HG02885 (cell line): Measurements from ENCODE around the gene SLF2.
A peak's percentile ranks its signal among the peaks of the same experiment; 100 is the strongest.

Experiments used
- ATAC-seq: cut with Tn5 transposase; IDR thresholded peaks from one replicate; pipeline ENCODE4 v1.9.1; 2021; ENCODE audit warnings: mild to moderate bottlenecking; ENCODE audit not compliant: unreplicated experiment, poor library complexity

Gene SLF2

GRCh38 chr10:100977436-100977835 is 64.7 kb downstream of the SLF2 start:
- ATAC-seq, result no peak

- no peak for ATAC-seq
Measured at GRCh38 chr10:100978121-100978900, 65.5 kb downstream of the SLF2 start.

DNA sequence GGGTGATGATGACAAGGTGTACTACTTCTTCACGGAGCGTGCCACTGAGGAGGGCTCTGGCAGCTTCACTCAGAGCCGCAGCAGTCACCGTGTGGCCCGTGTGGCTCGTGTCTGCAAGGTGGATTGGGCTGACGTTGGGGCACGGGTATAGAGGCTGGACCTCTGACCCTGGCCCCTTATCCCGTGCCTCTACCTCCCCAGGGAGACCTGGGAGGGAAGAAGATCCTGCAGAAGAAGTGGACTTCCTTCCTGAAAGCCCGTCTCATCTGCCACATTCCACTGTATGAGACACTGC is 66.1 kb downstream of the SLF2 start:
- no peak for ATAC-seq

DNA sequence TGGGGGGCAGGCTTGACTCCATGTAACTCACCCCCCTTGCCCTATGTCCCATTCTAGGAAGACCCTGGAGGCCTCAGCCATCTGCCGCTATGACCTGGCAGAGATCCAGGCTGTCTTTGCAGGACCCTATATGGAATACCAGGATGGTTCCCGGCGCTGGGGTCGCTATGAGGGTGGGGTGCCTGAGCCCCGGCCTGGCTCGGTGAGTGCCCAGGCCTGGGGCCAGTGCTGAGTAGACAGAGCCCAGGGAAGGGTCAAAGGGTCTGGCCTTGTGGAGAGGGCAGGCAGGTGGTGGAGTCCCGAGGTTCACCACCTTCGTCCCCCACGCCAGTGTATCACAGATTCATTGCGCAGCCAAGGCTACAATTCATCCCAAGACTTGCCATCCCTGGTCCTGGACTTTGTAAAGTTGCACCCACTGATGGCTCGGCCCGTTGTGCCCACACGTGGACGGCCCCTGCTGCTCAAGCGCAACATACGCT is 67.1 kb downstream of the SLF2 start:
- ATAC-seq, result no peak

GRCh38 chr10:100980311-100980710 is 67.5 kb downstream of the SLF2 start:
- ATAC-seq, result no peak

GRCh38 chr10:100980711-100981110 is 67.9 kb downstream of the SLF2 start:
- no peak for ATAC-seq

DNA sequence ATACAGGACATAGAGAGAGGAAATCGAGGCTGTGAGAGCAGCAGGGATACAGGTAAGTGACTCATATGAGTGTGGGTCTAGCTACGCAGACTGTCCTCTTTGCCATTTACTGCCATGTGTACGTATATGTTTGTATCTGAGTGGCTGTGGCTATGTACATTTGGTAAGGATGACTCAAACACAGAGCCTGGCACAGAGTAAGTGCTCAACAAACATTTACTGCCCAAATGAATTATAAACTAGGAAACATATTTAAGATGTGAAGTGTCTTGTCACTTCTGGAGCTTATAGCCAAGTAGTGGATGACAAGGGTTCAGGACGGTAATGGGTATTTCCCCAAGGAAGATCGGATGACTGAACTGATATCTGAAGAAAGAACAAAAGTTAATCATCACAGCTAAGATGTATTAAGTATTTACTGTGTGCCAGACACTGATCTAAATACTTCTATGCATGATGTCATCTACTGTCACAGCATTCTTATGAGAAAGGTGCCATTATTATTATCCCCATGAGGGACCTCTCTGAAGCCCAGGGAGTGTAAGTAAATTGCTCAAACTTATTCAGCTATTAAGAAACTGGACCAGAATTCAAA is 68.5 kb downstream of the SLF2 start:
- no peak for ATAC-seq

GRCh38 chr10:100982916-100983830 is 70.4 kb downstream of the SLF2 start:
- no peak for ATAC-seq

- no peak for ATAC-seq
Measured at GRCh38 chr10:100983868-100984671, 71.3 kb downstream of the SLF2 start.

- no peak for ATAC-seq
Measured at GRCh38 chr10:100984672-100985177, 72.0 kb downstream of the SLF2 start.

DNA sequence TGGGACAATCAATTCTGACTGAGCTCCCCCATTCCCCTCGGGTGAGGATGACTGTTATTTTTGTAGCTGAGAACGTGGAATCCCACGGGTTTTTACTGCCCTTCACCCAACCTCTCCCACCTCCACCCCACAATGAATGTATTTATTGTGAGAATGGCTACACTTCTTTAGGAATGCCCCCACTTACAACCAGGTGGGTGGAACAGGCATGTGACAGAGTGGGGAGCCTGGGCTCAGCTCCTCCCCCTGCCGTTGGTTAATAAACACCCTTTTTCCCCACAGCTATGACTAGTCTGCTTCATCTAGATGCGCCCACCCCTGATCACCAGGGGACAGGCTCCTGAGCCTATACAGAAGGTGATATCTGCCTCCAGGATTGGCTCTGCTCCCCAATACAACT is 72.6 kb downstream of the SLF2 start:
- ATAC-seq, result no peak

DNA sequence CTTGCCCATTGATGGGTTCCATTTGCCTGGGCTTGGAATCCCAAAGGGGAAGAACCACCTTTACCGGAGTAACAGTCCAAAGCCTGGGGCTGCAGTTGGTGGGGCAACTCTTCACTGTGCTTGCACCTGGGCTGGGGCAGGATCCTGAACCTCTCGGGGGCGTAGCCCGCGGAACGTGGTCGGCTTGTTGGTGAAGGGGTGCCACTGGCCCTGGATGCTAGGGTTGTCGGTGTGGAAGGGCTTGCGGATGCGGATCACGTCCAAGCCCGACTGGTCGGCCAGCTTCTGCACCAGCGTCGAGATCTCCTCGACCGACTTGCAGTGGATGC is 73.8 kb downstream of the SLF2 start:
- ATAC-seq, result no peak

GRCh38 chr10:100986952-100987684 is 74.4 kb downstream of the SLF2 start, which contains the start of the genes MRPL43 and TWNK:
MRPL43 (minus strand) TSS chr10:100987497; CDS start chr10:100987443, 54 bp downstream.
TWNK (plus strand) TSS chr10:100987543; CDS start chr10:100988211, 668 bp downstream.
- ATAC-seq, result peak; percentile 85

GRCh38 chr10:100987685-100988049 is 74.9 kb downstream of the SLF2 start:
- no peak for ATAC-seq

DNA sequence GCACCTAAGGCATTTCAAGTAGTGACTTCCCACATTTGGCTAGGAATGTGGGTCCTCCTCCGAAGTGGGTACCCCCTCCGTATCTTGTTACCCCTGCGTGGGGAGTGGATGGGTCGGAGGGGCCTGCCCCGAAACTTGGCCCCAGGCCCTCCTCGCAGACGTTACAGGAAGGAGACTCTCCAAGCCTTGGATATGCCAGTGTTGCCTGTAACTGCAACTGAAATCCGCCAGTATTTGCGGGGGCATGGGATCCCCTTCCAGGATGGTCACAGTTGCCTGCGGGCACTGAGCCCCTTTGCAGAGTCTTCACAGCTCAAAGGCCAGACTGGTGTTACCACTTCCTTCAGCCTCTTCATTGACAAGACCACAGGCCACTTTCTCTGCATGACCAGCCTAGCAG is 75.4 kb downstream of the SLF2 start:
- no peak for ATAC-seq

DNA sequence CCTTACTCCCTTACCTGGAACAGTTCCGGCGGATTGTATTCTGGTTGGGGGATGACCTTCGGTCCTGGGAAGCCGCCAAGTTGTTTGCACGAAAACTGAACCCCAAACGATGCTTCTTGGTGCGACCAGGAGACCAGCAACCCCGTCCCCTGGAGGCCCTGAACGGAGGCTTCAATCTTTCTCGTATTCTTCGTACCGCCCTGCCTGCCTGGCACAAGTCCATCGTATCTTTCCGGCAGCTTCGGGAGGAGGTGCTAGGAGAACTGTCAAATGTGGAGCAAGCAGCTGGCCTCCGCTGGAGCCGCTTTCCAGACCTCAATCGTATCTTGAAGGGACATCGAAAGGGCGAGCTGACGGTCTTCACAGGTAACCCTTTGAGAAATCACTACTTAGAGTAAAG is 76.3 kb downstream of the SLF2 start:
- ATAC-seq, result no peak

DNA sequence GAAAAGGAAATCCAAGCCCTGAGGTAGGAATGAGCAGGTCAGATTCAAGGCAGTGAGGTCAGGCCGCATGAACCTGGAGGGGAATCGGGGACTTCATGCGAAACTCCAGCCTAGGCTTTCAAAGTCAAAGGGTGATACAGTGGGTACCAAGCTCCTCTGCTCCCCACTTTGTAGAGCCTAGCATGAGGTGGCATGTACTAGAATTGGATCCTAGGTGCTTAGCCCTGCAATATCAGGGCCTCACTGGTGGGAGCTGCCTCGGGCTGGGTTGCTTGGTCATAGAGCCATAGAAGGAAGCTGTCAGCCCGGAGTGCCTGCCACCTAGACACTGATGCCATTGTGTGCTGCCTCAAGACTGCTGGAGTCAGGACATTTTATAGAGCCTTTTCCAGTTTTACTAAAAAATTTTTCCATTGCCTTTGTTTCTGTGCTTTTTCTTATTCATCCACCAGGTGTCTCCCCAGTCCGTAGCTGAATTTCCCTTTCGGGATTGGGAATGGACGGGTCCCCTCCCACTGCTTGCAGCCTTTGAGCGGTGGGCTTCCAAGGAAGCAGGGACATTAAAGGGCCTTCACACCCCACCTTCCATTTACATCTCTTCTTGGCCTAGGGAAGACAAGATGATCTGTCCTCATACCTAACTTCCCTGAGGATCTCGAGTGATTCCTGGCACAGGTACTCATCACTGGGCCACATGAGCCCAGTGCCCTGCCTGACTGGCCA is 81.4 kb downstream of the SLF2 start:
- no peak for ATAC-seq

- ATAC-seq, result no peak
Measured at GRCh38 chr10:100995181-100995580, 82.4 kb downstream of the SLF2 start.
